GM19238 (cell line): ENCODE results near the gene EFNA5.

Experiments
- DNase-seq: peaks from one replicate; pipeline ENCODE4 v3.0.0; 2011; ENCODE audit warnings: low spot score; ENCODE audit not compliant: insufficient read length

Gene EFNA5

DNA sequence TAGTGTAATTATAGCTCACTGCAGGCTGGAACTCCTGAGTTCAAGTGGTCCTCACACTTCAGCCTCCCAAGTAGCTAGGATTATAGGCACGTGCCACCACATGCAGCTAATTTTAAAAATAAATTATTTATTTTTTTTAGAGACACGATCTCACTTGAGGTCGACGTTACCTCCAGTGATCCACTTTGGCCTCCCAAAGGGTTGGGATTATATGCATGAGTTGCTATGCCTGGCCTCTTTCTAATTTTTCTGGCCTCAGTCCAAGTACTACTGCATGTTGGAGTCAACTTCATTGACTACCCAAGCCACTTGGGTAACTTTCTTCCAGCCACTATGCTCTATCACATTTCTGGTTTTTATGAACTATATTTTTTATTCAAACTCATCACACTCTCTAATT, 148.3 kb downstream of the EFNA5 start:
- DNase-seq = no peak

DNA sequence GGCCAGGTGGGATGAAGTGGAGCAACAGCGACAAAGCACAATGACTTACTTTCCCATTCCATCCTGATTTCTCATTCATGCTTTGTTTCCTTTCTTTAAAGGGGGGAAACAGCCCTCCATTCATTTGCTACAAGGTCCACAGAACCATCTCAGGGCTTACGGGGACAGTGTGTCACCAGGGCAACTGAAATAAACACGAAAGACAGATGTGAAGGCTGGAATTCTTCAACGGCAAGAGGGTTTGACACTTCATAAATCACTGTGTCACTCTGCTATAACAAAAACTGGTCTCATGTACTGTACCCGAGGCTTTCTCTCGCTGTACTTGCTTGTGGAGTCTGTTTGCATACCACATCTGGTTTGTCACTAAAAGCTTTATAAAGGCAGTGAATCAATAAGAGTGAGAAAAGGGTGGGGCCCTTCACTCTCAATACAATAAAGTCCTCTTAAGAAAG, 150.8 kb downstream of the EFNA5 start:
- no peak for DNase-seq

- no peak for DNase-seq
Measured at GRCh38 chr5:107518616-107519015, 152.1 kb downstream of the EFNA5 start.

DNA sequence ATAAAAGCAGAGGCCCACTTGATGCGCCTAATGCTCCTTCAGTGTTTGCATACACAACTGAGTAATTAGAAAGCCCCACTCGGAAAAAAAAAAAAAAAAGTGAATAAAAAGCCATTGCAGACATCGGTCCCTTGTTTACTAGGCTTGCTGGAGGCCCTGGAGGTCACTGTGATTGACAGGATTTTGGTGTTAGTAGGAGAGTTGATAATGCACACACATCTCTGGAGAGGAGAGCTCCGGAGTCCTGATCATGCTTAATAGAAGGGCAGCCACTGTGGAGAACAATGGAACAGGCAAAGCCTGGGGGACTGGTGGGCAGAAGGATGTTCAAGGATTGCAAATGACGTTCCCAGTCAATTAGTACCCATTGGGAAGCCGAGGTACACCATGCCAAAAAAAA, 152.5 kb downstream of the EFNA5 start:
- DNase-seq = no peak

GRCh38 chr5:107517185-107518033, 153.3 kb downstream of the EFNA5 start:
- no peak for DNase-seq

DNA sequence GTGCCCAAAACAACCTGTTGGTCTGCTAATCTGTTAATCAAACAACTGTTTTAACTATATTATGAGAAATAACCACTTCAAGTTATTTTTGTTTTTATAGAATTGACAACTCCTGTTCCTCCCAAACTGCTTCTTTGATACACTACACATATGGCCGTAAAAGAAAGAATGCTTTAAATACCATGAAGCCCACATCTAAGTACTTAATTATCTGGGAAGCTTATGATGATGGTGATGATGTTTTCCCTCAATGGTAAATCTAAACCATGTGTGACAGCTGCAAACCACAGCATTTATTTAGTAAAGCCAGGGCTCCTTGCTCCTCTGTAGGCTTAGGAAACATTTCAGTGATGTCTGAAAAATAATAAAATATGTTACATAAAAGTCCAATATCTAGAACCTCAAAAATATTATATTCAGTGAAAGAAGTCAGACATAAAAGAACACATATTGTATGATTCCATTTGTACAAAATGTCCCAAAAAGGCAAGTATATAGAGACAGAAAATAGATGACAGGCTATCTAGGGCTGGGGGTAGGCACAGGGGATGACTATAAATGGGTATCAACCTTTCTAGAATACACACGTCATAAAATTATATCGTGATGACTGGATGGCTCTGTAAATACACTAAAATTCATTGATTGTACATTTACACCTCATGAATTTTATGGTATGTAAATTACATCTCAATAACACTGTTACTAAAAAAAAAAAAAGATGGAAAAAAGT, 154.1 kb downstream of the EFNA5 start:
- no peak for DNase-seq

- DNase-seq = no peak
Measured at GRCh38 chr5:107515521-107516080, 155.1 kb downstream of the EFNA5 start.

DNA sequence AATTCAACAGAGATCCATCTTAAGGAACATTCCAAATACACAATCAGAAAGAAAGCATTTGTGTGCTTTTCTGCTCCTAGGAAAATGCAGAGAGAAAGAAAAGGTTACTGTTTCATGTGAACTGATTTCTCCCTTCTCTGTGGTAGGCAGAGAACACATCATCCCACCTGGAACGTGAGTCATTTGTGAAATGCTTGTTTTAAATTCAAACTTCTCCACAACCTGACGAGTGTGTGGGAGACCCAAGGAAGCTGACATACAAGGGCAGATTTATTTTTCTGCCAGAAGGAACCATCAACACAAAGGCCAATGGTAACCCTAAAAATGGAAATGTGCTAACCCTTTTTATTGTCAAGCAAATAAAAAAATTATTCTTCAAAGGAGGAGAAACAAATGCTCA, 156.4 kb downstream of the EFNA5 start:
- DNase-seq = no peak

- no peak for DNase-seq
Measured at GRCh38 chr5:107513337-107514085, 157.2 kb downstream of the EFNA5 start.

DNA sequence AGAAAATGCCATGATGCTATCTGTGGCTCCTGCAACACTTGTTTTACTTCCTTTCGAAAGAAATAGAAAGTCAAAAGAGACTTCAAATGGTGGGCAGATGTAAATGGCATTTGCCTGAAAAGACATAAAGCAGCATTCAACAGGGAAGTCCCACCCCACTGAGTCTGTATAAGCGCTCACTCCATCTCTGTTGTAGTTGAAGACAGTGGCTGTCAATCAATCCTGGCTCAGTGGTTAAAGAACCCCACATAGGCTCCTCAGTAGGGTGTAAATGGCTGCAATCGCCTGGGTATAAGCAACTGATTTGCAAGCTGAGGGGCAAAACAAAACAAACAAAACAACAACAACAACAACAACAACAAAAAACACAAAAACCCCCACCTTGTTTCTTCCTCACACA, 158.7 kb downstream of the EFNA5 start:
- DNase-seq = no peak

- DNase-seq = no peak
Measured at GRCh38 chr5:107510125-107510524, 160.6 kb downstream of the EFNA5 start.

- DNase-seq = no peak
Measured at GRCh38 chr5:107508097-107508496, 162.6 kb downstream of the EFNA5 start.

DNA sequence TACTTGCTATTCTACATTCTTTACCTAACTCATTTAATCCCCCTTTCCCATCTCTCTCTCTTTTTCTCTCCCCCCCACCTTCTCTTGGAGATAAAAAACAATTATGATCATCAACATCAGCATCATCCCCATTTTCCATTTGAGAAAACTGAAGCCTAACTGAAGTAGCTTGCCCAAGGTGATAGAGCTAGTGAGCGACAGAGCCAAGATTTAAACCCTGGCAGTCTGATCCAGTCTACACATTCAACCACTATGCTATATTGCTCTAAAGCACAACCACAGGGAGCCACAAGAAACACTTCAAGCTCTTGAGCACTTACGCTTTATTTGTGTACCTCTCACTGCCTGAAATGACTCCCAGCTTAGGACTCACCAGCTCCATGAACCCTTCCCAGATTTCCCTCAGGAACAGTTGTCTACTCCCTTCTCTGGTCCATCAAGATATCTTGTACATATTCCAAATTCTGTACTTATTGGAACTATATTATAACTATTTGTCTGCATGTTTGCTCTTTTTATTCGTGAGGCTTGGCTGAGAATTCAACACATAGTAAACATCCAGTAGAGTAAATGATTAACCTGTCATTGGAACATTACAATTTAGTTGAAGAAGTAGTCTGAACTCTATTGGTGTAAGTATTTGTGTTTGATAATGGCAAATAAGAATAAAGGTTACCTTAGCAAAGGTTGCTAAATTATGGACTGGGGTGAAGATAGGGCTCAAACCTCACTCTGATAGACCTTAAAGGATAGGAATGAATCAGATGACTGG, 164.8 kb downstream of the EFNA5 start:
- DNase-seq = no peak

- DNase-seq = no peak
Measured at GRCh38 chr5:107504424-107504823, 166.3 kb downstream of the EFNA5 start.

DNA sequence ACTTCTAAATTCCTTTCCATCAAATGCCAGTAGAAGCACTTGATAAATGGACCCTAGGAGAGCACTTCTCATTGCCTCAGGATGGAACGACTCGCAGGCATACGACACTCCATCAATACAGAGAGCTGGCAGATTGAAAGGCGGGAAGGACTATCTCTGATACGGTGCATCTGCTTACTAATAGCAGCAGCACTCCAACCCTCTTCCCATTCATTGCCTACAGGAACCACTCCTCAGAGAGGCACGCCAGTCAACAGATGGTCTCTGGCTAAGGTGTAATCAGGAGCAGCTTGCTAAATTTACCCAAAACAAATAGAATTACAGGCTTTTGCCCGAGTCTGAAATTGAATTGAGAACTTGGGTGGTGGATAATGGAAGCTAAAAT, 168.1 kb downstream of the EFNA5 start:
- DNase-seq = no peak

DNA sequence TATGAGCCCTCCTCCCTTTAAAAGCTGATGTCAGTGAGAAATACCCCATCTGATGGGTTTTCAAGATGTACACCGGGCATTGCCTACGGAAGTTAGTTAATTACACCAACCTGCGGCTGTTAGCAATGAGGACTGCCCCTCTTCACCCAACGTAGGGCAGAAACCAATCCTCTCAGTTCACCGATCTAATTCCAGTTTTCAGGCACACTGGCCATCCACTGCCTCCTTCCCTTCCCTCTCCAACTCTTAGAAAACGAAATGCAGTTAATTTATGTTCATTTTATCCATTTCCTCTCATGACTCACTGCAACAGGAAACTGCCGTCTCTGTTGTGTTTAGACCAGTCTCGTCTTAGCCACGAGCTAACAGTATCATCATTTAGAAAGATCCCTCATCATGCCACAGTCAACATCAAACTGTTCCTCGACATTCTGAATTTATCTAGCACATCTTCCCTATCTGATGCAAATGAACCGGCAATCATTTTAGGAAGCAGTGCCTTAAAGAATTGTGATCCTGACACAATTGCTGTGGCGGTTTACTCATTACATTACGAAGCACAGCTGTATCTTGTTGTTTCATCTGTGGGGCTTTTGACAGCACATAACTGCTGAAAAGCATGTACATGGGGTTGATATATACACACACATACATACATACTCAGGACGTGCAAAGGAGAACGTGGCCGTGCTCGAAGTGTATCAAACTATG, 168.6 kb downstream of the EFNA5 start:
- DNase-seq = no peak

GRCh38 chr5:107500840-107501239, 169.9 kb downstream of the EFNA5 start:
- no peak for DNase-seq

- DNase-seq = no peak
Measured at GRCh38 chr5:107500347-107500746, 170.4 kb downstream of the EFNA5 start.

- no peak for DNase-seq
Measured at GRCh38 chr5:107499776-107500175, 171.0 kb downstream of the EFNA5 start.

DNA sequence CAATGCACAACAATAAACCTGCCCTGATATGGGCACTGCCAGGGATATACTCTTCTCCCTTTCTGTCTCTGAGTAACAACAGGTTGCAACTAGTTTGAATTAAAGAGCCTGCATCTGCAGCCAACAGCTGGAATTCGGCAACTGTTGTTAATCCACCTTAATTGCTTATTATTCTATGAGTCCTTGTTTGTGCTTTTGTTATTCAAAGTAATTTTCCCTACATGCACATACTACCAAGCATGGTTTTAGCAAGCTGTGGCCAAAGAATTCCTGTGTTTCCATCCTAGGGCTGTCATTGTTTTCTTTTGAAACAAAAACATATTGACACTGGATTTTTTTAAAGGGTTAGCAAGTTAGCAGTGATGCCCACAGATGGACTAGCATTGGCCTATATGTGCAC, 171.5 kb downstream of the EFNA5 start:
- no peak for DNase-seq
